Esophagus (tissue), 2 donors: ENCODE results near the gene FBXL7. TPM values are rescaled to one million over a fixed set of nuclear protein-coding genes. Genes with fewer than 3 reads are reported as not detected.

Source experiments
- H3K27ac ChIP-seq, 2 donors: one replicate each; pipeline ENCODE4 v1.5.1; 2013; ENCODE audit warnings: low read depth in 2 of 2, mild to moderate bottlenecking in 2 of 2, inconsistent platforms in 1 of 2, low read length in 1 of 2, moderate library complexity in 1 of 2
- H3K27me3 ChIP-seq, 2 donors: one replicate each; pipeline ENCODE4 v1.6.1; 2013; ENCODE audit warnings: low read length in 2 of 2, control low read depth in 1 of 2, mild to moderate bottlenecking in 1 of 2; ENCODE audit not compliant: insufficient read depth in 2 of 2, control insufficient read depth in 1 of 2
- H3K36me3 ChIP-seq, 2 donors: one replicate each; pipeline ENCODE4 v1.6.1; 2013; ENCODE audit warnings: low read length in 1 of 2; ENCODE audit not compliant: control insufficient read depth in 2 of 2, insufficient read depth in 2 of 2
- H3K4me1 ChIP-seq, 2 donors: one replicate each; pipeline ENCODE4 v1.6.1; 2013; ENCODE audit warnings: low read length in 1 of 2; ENCODE audit not compliant: control insufficient read depth in 2 of 2, insufficient read depth in 2 of 2
- H3K4me3 ChIP-seq, 2 donors: one replicate each; pipeline ENCODE4 v1.5.1; 2013; ENCODE audit warnings: low read length in 2 of 2, mild to moderate bottlenecking in 2 of 2, low read depth in 1 of 2, moderate library complexity in 1 of 2
- H3K9me3 ChIP-seq, 2 donors: one replicate each; pipeline ENCODE4 v1.6.1; 2013; ENCODE audit warnings: mild to moderate bottlenecking in 2 of 2, low read depth in 1 of 2, low read length in 1 of 2, moderate library complexity in 1 of 2; ENCODE audit not compliant: control insufficient read depth in 2 of 2, insufficient read depth in 1 of 2
- WGBS, 2 donors: extraction: QIAGEN DNeasy Blood & Tissue Kit; methylation state at CpG; one replicate each; pipeline ENCODE4 v1.1.7; 2013; 5-methylcytosine and 5-hydroxymethylcytosine counted together
- polyA plus RNA-seq, 2 donors: library from polyadenylated mRNA; stranded (reverse); fragments of 200-250 nt; gene quantifications; one replicate each; pipeline ENCODE4 v1.2.3, GENCODE V29; 2013
- donor health status: healthy with polysubstance abuse.
- donor health status: Bipolar disorder and iron deficiency.

Gene FBXL7
- polyA plus RNA-seq, 2 donors: 1.8 to 4.4 TPM

GRCh38 chr5:15798006-15798405 lies 298.0 kb downstream of the FBXL7 start:
- Histone ChIP-seq H3K27ac (no peak overlapping the region), H3K36me3 (no peaks in the 10 kb centered on the region), H3K4me3 (no peak overlapping the region), H3K27me3 (no peaks in the 10 kb centered on the region), H3K4me1 (no peaks in the 10 kb centered on the region), H3K9me3 (no peaks in the 10 kb centered on the region)
- WGBS, 2 donors: 54 to 63% methylated on average over 3 of the region's 3 CpGs

GRCh38 chr5:15799014-15799413 lies 299.0 kb downstream of the FBXL7 start:
- Histone ChIP-seq H3K27me3 (no peaks in the 10 kb centered on the region), H3K4me1 (no peaks in the 10 kb centered on the region), H3K36me3 (no peaks in the 10 kb centered on the region), H3K4me3 (no peak overlapping the region), H3K9me3 (no peaks in the 10 kb centered on the region), H3K27ac (no peak overlapping the region)
- 93 to 96% methylated on average over 1 of the region's 1 CpG for WGBS, 2 donors

DNA sequence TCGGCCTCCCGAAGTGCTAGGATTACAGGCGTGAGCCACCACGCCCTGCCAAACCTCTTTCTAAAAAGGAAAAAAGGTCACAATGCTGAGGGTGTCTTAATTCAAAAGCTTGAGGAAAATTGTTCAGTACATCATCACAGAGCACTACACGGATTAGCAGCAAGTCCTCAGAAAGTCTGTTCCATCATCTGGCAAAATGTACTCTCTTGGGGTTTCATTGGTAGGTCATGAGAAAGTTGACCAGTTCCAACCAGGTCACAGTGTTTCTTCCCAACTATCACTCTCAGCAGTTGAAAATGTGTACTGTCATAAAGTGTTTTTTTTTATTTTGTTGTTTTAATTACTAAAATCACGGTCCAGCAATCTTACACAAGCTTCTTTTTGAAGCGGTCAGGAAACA lies 299.6 kb downstream of the FBXL7 start:
- Histone ChIP-seq H3K4me3 (no peak overlapping the region), H3K27me3 (no peaks in the 10 kb centered on the region), H3K27ac (no peak overlapping the region), H3K4me1 (no peaks in the 10 kb centered on the region), H3K36me3 (no peaks in the 10 kb centered on the region), H3K9me3 (peaks cover 0 to 2% of the 10 kb centered on the region in 2 donors)
- WGBS, 2 donors: 92 to 94% methylated on average over 7 of the region's 7 CpGs

- Histone ChIP-seq H3K9me3 (peaks cover 0 to 3% of the 10 kb centered on the region in 2 donors), H3K36me3 (no peaks in the 10 kb centered on the region), H3K27ac (no peak overlapping the region), H3K4me1 (no peaks in the 10 kb centered on the region), H3K4me3 (no peak overlapping the region), H3K27me3 (no peaks in the 10 kb centered on the region)
- 31 to 35% methylated on average over 2 of the region's 2 CpGs for WGBS, 2 donors
Observed at GRCh38 chr5:15803280-15803679, 303.3 kb downstream of the FBXL7 start.

GRCh38 chr5:15806613-15807012 lies 306.6 kb downstream of the FBXL7 start:
- 90 to 92% methylated on average over 8 of the region's 8 CpGs for WGBS, 2 donors
- H3K36me3 ChIP-seq: no peaks in the 10 kb centered on the region

GRCh38 chr5:15807248-15807647 lies 307.3 kb downstream of the FBXL7 start:
- Histone ChIP-seq H3K9me3 (peaks cover 0 to 3% of the 10 kb centered on the region in 2 donors), H3K4me1 (no peaks in the 10 kb centered on the region), H3K27me3 (no peaks in the 10 kb centered on the region), H3K27ac (no peak overlapping the region), H3K4me3 (no peak overlapping the region), H3K36me3 (no peaks in the 10 kb centered on the region)
- 61 to 71% methylated on average over 3 of the region's 3 CpGs for WGBS, 2 donors

More at GRCh38 chr5:15806613-15807012, 306.6 kb downstream of the FBXL7 start:
- no peak overlapping the region for H3K27ac ChIP-seq
- H3K27me3 ChIP-seq: no peaks in the 10 kb centered on the region
- no peak overlapping the region for H3K4me3 ChIP-seq
- H3K9me3 ChIP-seq: peaks cover 0 to 3% of the 10 kb centered on the region in 2 donors
- H3K4me1 ChIP-seq: no peaks in the 10 kb centered on the region

DNA sequence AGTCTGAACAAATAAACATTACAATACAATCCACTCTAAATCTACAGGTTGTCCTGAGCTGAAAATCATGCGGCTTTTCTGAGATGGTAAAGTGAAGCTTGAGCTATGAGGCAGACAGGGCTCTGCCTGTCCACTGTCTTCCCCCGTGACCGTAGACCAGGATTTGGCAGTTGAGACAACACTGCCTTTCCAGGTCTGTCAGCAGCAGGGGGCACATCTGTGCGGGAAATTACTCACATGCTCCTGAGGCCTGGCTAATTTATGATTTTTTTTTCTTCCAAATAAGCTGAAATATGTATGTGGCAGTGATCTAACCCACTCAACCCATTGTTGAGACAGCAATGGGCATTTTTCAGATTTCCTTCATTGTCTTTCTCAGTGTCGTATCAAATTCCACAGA lies 307.9 kb downstream of the FBXL7 start:
- Histone ChIP-seq H3K4me1 (no peaks in the 10 kb centered on the region), H3K36me3 (no peaks in the 10 kb centered on the region), H3K27ac (no peak overlapping the region), H3K27me3 (no peaks in the 10 kb centered on the region), H3K4me3 (no peak overlapping the region), H3K9me3 (peaks cover 0 to 3% of the 10 kb centered on the region in 2 donors)
- 74 to 75% methylated on average over 5 of the region's 5 CpGs for WGBS, 2 donors

DNA sequence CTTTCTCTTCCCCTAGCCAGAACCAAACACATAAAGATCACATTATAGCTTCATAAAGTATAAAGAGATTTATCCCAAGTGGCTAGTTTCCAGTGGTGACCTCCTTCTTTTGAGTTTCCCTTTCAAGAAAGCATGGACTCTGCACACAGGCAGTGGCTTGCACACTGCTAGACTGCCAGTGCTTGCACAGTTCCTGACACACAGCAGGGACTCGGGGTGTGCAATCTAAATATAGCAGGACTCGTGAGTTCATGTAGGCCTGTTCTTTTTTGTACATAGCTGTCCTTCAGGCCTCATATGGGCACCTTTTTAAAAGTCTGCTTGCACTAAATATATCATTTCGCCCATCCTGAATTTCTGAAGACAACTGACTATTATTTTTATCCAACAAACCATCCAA lies 308.6 kb downstream of the FBXL7 start:
- no peaks in the 10 kb centered on the region for H3K4me1 ChIP-seq
- WGBS, 2 donors: 64 to 67% methylated on average over 3 of the region's 3 CpGs
- H3K36me3 ChIP-seq: no peaks in the 10 kb centered on the region
- H3K4me3 ChIP-seq: no peak overlapping the region
- no peaks in the 10 kb centered on the region for H3K27me3 ChIP-seq
- H3K27ac ChIP-seq: no peak overlapping the region
- H3K9me3 ChIP-seq: peaks cover 0 to 3% of the 10 kb centered on the region in 2 donors

DNA sequence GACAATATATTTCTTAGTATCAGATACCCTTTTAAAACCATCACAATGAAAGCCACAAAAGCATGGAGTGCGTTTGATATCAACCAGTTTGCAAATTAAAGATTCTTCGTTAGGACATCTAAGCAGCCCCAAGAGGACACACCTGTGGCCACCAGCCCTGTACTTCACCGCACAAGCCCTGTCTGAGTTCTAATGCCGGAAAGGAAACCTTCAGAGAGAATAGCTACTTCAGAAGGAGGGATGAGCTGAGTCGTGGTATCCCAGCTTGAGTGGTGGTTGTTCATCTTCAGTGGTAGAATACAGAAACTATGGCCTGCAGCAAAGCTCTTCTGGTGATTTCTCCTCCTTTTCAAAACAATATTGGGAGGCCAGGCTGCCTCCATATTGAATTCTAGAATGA lies 319.6 kb downstream of the FBXL7 start:
- 87 to 89% methylated on average over 5 of the region's 5 CpGs for WGBS, 2 donors
- Histone ChIP-seq H3K9me3 (peaks cover 0 to 2% of the 10 kb centered on the region in 2 donors), H3K36me3 (no peaks in the 10 kb centered on the region), H3K4me1 (no peaks in the 10 kb centered on the region), H3K27ac (no peak overlapping the region), H3K4me3 (no peak overlapping the region), H3K27me3 (no peaks in the 10 kb centered on the region)

DNA sequence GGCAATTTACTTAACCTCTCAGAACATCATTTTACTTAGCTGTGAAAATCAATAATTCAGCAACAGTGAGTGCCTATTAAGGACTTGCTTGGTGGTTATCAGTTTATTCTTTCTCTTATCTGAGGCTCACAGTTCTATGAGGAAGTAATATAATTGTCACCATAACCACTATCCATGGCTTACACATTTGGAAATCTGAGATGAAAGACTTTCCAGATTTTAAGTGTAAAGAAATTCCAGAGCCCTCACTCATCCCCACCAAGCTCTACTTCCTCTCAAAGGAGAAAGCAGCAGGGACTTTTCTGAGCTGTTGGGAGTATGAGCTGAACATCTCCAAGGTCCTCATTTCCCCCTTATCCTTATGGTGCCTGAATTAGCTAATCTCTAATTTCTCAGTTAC lies 321.5 kb downstream of the FBXL7 start:
- Histone ChIP-seq H3K36me3 (no peaks in the 10 kb centered on the region), H3K4me3 (no peak overlapping the region), H3K27me3 (no peaks in the 10 kb centered on the region), H3K27ac (no peak overlapping the region), H3K9me3 (peaks cover 0 to 2% of the 10 kb centered on the region in 2 donors), H3K4me1 (no peaks in the 10 kb centered on the region)
